Measurements from ENCODE around the gene GJA3. TPM values are rescaled to one million over a fixed set of nuclear protein-coding genes. Genes with fewer than 3 reads are reported as not detected.

GJA3 gene
- total RNA-seq, 1 donor from 2014 or later, result not detected

DNA sequence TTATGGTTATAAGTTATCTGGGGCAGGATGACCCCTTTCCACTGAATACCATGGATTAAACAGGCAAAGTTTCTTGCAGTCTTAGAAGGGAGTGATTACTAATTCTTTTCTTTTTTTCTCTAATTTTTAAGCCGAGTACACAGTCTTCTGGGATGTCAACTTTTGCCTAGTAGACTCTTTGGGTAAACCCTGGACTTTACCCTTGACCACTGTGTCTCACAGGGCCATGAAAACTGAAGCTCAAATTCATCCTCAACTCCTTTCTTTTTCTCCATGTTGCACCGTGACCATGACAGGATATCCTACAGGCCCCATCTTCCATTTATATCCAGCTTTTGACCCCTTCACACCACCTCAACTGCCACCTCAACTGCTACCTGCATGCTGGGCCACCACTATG lies 51.8 kb downstream of the GJA3 start:
- Mint-ChIP-seq H3K4me3 (ENCODE audit: unreplicated experiment) (no peak overlapping the region), H3K27me3 (ENCODE audit: unreplicated experiment) (peaks cover 8% of the 10 kb centered on the region), H3K27ac (ENCODE audit: unreplicated experiment) (no peak overlapping the region), H3K9me3 (ENCODE audit: unreplicated experiment) (no peaks in the 10 kb centered on the region), H3K36me3 (ENCODE audit: low read depth, unreplicated experiment) (peaks cover 4% of the 10 kb centered on the region), H3K4me1 (ENCODE audit: unreplicated experiment) (no peaks in the 10 kb centered on the region)
- DNase-seq (ENCODE audit: low spot score), result no peak
- TF ChIP-seq, protein P1, sequence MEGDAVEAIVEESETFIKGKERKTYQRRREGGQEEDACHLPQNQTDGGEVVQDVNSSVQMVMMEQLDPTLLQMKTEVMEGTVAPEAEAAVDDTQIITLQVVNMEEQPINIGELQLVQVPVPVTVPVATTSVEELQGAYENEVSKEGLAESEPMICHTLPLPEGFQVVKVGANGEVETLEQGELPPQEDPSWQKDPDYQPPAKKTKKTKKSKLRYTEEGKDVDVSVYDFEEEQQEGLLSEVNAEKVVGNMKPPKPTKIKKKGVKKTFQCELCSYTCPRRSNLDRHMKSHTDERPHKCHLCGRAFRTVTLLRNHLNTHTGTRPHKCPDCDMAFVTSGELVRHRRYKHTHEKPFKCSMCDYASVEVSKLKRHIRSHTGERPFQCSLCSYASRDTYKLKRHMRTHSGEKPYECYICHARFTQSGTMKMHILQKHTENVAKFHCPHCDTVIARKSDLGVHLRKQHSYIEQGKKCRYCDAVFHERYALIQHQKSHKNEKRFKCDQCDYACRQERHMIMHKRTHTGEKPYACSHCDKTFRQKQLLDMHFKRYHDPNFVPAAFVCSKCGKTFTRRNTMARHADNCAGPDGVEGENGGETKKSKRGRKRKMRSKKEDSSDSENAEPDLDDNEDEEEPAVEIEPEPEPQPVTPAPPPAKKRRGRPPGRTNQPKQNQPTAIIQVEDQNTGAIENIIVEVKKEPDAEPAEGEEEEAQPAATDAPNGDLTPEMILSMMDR (IDR thresholded peaks at IDR 0.05; ENCODE audit: unreplicated experiment), result no peak

DNA sequence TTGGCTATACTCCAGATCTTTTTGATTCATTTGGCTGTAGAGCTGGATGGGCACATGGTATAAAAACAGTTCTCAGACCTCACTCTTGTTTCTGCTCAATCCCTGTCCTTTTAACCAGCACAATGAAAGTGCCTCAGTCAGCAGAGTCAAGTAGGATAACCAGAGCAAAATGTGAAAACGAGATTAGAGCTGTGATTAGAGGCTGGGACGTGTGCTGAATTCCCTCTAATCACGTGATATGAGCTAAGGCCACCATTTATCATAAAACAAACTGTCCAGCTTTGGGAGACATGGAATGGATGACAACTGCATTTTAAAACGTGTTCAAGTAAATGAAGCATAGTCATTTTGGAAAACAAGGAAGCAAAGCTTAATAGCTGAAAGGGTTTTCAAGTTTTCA lies 54.1 kb downstream of the GJA3 start:
- H3K4me3 Mint-ChIP-seq (ENCODE audit: unreplicated experiment), result no peak overlapping the region
- H3K4me1 Mint-ChIP-seq (ENCODE audit: unreplicated experiment), result peaks cover 12% of the 10 kb centered on the region
- TF ChIP-seq, protein P1 (IDR thresholded peaks at IDR 0.05; ENCODE audit: unreplicated experiment), result no peak
- H3K27ac Mint-ChIP-seq (ENCODE audit: unreplicated experiment), result no peak overlapping the region
- DNase-seq (ENCODE audit: low spot score), result no peak
- no peaks in the 10 kb centered on the region for H3K9me3 Mint-ChIP-seq (ENCODE audit: unreplicated experiment)
- H3K27me3 Mint-ChIP-seq (ENCODE audit: unreplicated experiment), result peaks cover 8% of the 10 kb centered on the region
- H3K36me3 Mint-ChIP-seq (ENCODE audit: low read depth, unreplicated experiment), result peaks cover 4% of the 10 kb centered on the region

DNA sequence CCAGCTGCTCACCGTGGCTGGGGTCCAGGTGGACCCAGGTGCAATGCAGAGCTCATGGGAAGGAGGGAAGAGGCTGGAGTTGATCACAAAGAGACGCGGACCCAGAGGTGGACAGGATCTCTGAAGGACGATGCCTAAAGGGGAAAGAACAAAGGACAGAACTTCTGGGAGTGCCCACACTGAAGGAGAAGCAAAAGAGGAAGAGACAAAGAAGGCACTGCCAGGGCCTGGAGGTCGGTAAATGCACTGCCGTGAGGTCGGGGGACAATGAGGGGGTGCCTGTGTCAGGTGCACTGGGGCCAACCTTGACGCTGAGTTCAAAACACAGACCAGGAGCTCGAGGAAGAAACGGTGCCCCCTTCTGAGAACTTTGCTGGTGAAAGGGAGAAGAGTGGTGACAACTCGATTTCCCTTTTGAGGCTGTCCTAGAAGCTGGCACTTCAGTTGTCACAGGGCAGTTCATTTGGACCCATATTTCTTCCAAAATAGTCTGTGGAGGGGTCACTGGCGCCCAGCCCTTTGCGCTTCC lies 55.6 kb downstream of the GJA3 start:
- peaks cover 9% of the 10 kb centered on the region for H3K27me3 Mint-ChIP-seq (ENCODE audit: unreplicated experiment)
- H3K4me3 Mint-ChIP-seq (ENCODE audit: unreplicated experiment), result no peak overlapping the region
- H3K36me3 Mint-ChIP-seq (ENCODE audit: low read depth, unreplicated experiment), result peaks cover 4% of the 10 kb centered on the region
- DNase-seq (ENCODE audit: low spot score), result no peak
- TF ChIP-seq, protein P1 (IDR thresholded peaks at IDR 0.05; ENCODE audit: unreplicated experiment), result no peak
- peaks cover 21% of the 10 kb centered on the region for H3K4me1 Mint-ChIP-seq (ENCODE audit: unreplicated experiment)
- H3K9me3 Mint-ChIP-seq (ENCODE audit: unreplicated experiment), result no peaks in the 10 kb centered on the region
- no peak overlapping the region for H3K27ac Mint-ChIP-seq (ENCODE audit: unreplicated experiment)

DNA sequence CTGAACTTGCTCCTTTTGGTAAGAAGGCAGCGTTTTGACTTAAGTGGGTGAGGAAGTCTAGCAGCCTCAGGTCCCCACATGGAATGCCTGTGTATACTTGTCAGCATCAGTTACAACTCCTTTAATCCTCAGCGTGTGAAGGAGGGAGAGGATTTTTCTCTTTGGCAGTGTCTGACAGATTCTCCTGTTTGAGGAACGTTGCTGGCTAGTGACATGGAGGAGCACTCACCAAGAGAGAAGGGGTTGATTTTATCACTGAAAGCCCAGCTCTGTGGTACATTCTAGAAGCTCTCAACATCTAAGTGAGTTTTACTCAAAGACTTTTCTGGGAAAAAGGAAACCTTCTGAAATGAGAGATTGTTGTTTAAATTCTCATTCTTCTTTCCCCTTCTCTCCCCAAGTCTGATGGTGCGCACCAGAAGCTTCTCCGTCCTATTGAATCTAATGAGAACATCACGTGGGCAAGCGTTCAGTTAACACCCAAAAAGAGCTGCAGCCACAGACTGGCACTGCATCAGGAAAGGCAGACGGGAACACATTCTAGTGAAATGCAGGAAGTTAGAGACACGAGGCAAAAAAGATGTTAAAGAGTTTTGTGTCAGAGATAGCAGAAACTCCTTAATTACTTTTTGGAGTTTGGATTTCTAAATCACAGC lies 58.2 kb downstream of the GJA3 start:
- Mint-ChIP-seq H3K27me3 (ENCODE audit: unreplicated experiment) (peaks cover 7% of the 10 kb centered on the region), H3K4me1 (ENCODE audit: unreplicated experiment) (peaks cover 21% of the 10 kb centered on the region), H3K9me3 (ENCODE audit: unreplicated experiment) (no peaks in the 10 kb centered on the region), H3K36me3 (ENCODE audit: low read depth, unreplicated experiment) (peaks cover 4% of the 10 kb centered on the region), H3K27ac (ENCODE audit: unreplicated experiment) (no peak overlapping the region), H3K4me3 (ENCODE audit: unreplicated experiment) (no peak overlapping the region)
- DNase-seq (ENCODE audit: low spot score), result no peak
- TF ChIP-seq, protein P1 (IDR thresholded peaks at IDR 0.05; ENCODE audit: unreplicated experiment), result no peak
